ENCODE results near the gene CLEC19A. TPM values are rescaled to one million over a fixed set of nuclear protein-coding genes. Genes with fewer than 3 reads are reported as not detected.
"Not testable (repeated sequence)": the region's sequence is repeated elsewhere in the genome, so short reads cannot be mapped to it uniquely, and the experiment has no call there.

CLEC19A gene
- total RNA-seq, 2 donors from 2014 or later, result not detected

- H3K27me3 ChIP-seq, result no peaks in the 10 kb centered on the region
- H3K4me3 ChIP-seq, result no peak overlapping the region
- TF ChIP-seq CTCF (IDR thresholded peaks at IDR 0.05), result no peak
- no peak overlapping the region for H3K27ac ChIP-seq
- H3K9me3 ChIP-seq, result no peaks in the 10 kb centered on the region
- H3K4me1 ChIP-seq, result no peaks in the 10 kb centered on the region
- no peak for DNase-seq (ENCODE audit: low spot score)
- no peaks in the 10 kb centered on the region for H3K36me3 ChIP-seq
These were observed 29.3 kb downstream of the CLEC19A start for GRCh38 chr16:19314718-19315425.

- no peak for DNase-seq (ENCODE audit: low spot score)
- H3K27me3 ChIP-seq, result no peaks in the 10 kb centered on the region
- H3K4me3 ChIP-seq, result no peak overlapping the region
- H3K27ac ChIP-seq, result no peak overlapping the region
- H3K9me3 ChIP-seq, result no peaks in the 10 kb centered on the region
- H3K4me1 ChIP-seq, result no peaks in the 10 kb centered on the region
- TF ChIP-seq CTCF (IDR thresholded peaks at IDR 0.05), result no peak
- no peaks in the 10 kb centered on the region for H3K36me3 ChIP-seq
These were observed 30.4 kb downstream of the CLEC19A start for GRCh38 chr16:19315889-19316433.

- H3K27me3 ChIP-seq, result no peaks in the 10 kb centered on the region
- H3K27ac ChIP-seq, result no peak overlapping the region
- H3K4me3 ChIP-seq, result no peak overlapping the region
- no peaks in the 10 kb centered on the region for H3K36me3 ChIP-seq
- H3K4me1 ChIP-seq, result no peaks in the 10 kb centered on the region
- DNase-seq (ENCODE audit: low spot score), result no peak
- H3K9me3 ChIP-seq, result no peaks in the 10 kb centered on the region
- no peak for TF ChIP-seq CTCF (IDR thresholded peaks at IDR 0.05)
These were observed 31.3 kb downstream of the CLEC19A start for GRCh38 chr16:19316846-19317245.

GRCh38 chr16:19321186-19321585, 35.7 kb downstream of the CLEC19A start:
- not testable (repeated sequence) for H3K4me1 ChIP-seq; H3K27me3 ChIP-seq; DNase-seq (ENCODE audit: low spot score); H3K9me3 ChIP-seq; H3K36me3 ChIP-seq; H3K4me3 ChIP-seq; H3K27ac ChIP-seq

DNA sequence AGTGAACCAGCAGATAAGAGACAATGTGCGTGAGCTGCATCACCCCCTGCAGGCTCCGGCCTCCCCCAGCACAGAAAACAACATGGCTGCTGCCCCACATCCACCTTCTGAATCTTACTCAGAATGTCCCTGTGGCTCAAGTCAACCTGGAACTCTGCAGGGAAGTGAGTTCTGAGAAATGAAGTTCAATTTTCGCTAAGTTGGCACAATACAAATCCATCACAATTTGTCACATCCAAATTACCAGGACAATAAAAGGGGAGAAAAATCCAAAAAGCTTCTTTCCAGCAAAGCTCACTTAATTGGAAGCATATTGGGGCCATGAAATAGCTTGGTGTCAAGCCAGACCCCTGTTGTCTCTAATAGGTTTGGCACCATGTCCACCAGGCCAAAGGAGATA, 38.1 kb downstream of the CLEC19A start:
- Histone ChIP-seq H3K4me3 (no peak overlapping the region), H3K4me1 (no peaks in the 10 kb centered on the region), H3K36me3 (no peaks in the 10 kb centered on the region), H3K27me3 (no peaks in the 10 kb centered on the region), H3K27ac (no peak overlapping the region), H3K9me3 (no peaks in the 10 kb centered on the region)
- DNase-seq (ENCODE audit: low spot score), result no peak
- TF ChIP-seq CTCF (IDR thresholded peaks at IDR 0.05), result no peak

DNA sequence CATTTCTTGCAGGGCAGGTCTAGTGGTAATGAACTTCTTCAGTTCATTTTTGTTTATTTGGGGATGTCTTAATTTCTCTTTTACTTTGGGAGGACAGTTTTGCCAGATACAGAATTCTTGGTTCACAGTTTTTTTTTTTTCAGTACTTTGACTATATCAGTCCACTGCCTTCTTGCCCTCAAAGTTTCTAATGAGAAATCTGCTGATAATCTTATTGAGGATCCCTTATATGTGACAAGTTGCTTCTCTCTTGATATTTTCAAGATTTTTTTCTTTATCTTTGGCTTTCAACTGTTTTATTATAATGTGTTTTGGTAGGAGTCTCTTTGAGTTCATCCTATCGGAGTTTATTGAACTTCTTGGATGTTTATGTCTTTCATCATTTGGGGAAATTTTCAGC, 42.8 kb downstream of the CLEC19A start:
- Histone ChIP-seq H3K4me3 (no peak overlapping the region), H3K27me3 (no peaks in the 10 kb centered on the region), H3K9me3 (peaks cover 0 to 4% of the 10 kb centered on the region in 2 donors), H3K27ac (no peak overlapping the region), H3K36me3 (no peaks in the 10 kb centered on the region), H3K4me1 (no peaks in the 10 kb centered on the region)
- DNase-seq (ENCODE audit: low spot score), result no peak
- no peak for TF ChIP-seq CTCF (IDR thresholded peaks at IDR 0.05)

Measured in right atrium auricular region (tissue), 2 donors.